Right kidney (tissue), 1 donor: ENCODE results near the gene CDH18.

ENCODE experiments used
- DNase-seq: peaks from one replicate; pipeline ENCODE4 v3.0.0-alpha.2; 2016

CDH18 gene

GRCh38 chr5:19733612-19734495 is 254.1 kb downstream of the CDH18 start:
- no peak for DNase-seq

DNA sequence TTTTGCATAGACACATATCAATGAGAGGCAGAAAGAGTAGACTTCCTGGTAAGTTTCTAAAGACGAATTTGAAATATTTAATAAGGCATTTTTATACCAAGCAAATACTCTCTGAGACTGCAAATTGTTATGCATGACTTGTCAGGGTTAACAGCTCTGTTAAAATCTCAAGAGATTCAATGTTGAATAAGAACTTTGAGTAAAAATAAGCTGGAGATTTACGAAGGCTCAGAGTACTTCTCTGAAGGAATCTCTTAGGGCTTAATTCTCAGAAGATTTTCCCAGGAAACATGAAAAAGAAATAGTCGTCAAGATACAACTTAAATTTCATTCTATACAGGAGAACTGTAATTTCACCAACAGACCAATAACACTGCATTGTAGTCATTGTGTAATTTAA is 259.4 kb downstream of the CDH18 start:
- no peak for DNase-seq

GRCh38 chr5:19719109-19719508 is 268.9 kb downstream of the CDH18 start:
- no peak for DNase-seq

DNA sequence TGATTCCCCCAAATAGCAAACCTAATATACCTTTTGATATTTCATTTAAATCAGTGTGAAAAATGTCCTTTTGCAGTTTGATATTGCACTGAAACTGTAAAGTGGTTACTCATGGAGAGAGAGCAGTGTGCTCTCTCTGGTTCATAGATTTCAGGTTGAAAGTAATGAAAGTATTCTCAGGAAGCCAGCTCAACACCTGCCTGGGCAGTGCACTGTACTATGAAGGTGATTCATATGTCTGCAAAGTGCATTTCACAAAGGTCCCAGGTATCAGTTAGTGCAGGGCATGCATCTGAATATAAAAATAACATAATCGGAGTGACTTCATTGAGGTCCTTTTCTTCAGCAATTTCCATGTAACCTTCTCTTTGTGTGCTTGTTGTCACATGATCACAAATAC is 274.3 kb downstream of the CDH18 start:
- DNase-seq = no peak

GRCh38 chr5:19709403-19709802 is 278.6 kb downstream of the CDH18 start:
- no peak for DNase-seq

DNA sequence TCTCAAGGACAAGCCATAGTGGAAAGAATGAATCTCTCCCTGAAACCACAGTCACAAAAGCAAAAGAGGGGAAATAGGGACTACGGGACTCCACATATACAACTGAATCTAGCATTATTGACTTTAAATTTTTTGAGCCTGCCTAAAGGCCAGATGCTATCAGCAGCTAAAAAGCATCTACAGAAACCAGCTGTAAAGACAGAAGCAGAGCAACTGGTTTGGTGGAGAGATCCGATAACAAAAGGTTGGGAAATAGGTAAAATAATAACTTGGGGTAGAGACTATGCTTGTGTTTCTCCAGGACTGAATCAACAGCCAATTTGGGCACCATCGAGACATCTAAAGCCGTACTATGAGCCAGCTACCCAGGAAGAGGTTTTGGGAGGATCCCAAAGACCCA is 281.2 kb downstream of the CDH18 start:
- DNase-seq = no peak

GRCh38 chr5:19701731-19702130 is 286.3 kb downstream of the CDH18 start:
- DNase-seq = no peak

DNA sequence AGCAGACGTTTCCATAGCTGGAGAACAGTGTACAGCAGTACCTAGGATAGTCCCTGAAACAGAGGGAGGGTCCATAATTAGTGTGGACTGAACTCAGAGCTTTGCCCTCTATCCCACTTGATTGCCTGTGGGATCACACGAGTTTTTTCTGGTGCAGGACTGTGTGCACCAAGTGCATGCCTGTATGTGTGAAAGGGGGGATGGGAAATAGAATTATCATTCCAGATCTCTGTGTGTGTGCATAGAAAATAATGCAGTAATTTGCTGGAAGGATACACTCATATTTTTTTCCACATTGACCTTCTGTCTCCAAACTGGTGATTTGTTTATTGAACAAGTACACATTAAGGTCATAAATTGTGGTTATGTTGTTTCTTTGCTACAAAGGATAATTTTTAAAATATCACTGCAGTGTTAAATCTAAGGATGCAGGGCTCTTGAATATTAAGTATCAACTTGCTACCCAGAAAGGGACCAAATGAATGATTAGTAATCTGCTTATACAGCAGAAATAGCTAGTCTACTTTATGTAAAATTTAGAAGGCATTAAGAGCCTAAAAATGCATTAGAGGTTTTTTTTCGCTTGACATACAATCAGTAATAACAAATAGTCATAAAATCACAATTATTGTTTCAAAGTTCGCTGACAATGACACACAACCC is 292.9 kb downstream of the CDH18 start:
- no peak for DNase-seq

GRCh38 chr5:19690978-19691377 is 297.0 kb downstream of the CDH18 start:
- no peak for DNase-seq

DNA sequence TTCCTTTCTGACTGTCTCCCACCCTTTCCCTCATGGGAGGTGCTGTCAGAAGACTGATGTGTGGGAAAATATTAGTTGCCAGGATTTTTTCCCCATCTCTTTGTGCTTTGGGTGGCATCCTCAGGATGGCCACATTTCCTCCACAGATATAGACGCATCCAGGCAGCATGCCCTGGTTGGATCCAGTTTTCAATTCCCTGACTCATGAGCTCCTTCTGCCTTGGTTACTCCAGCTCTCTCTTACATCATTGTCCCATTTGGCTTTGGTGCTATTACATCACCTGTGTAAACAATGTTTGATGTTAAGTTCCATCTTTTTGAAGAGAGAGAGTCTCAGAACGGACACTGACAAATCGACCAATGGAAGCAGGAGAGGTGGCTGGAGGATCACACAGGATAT is 302.5 kb downstream of the CDH18 start:
- no peak for DNase-seq

GRCh38 chr5:19676895-19677294 is 311.1 kb downstream of the CDH18 start:
- DNase-seq = no peak

DNA sequence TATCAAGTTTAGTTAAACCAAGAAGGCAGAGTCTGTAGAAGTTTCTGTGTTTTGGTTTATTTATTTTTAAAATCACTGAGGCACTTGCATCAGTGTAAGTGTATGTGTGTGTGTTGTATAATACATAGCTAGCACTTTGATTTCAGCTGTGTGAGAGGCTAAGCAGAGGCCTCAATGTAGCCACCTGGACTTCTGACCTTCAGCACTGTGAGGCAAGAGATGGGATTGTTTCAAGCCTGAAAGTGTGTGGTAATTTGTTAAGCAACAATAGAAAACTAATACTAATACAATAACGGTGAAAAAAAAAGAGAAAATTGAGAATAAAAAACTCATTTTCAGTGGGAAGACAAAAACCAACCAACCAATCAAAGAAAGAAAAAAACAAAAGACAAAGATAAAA is 327.3 kb downstream of the CDH18 start:
- DNase-seq = no peak

- DNase-seq = no peak
Measured at GRCh38 chr5:19655627-19656026, 332.4 kb downstream of the CDH18 start.

DNA sequence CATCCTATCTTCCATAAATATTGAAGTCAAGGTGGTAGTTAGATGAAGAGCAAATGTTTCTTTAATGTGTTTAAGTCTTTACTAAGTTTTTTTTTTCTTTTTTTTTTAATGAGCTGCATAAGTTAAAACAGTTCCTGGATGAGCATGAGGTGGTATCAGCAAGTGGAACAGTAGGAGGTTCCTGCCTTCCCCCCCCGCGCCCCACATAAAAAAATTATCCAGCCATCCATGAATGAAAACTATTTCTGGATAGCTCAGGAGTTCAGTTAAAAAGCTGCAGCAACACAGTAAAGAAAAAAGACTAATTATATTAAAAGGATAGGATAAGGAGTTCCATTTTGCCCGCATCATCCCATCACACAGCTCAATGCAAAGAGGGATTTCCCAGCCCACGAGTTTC is 349.5 kb downstream of the CDH18 start:
- DNase-seq = no peak

DNA sequence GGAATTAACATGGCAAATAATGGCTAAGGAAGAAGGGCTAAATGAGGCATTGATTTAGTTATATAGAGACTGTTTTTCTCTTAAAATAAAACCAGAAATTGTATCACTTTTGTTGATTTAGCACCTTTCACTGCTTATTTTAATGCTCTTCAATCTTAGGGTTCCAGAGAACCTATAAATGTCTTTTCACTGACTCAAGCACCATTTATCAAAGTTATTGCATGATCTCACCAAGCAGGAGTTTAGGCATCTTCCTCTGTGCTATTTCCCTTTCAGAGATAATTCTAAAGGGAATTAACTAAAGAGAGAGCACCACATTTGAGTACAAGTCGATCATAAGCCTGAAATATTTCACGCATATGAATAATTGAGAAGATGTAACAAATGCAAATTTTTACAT is 357.1 kb downstream of the CDH18 start:
- no peak for DNase-seq

- DNase-seq = no peak
Measured at GRCh38 chr5:19626211-19626610, 361.8 kb downstream of the CDH18 start.

DNA sequence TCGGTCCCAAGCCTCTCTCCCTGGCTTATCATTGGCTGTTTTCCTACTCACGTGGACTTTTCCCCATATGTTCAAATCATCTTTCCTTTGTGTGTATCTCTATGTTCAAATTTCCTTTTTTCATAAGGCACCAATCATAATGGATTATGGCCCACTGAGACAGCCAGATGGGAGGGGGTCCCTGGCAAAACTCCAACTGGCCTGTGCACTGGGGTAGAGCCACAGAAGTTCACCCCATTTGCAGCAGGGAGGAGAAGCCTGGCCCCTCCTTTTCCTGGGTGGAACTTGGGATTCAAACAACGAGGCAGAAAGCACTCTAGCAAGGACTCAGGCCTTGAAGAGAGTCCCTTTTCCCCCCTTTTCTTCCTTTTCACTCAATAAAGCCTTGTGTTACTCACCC is 362.4 kb downstream of the CDH18 start:
- no peak for DNase-seq

GRCh38 chr5:19619571-19619970 is 368.4 kb downstream of the CDH18 start:
- no peak for DNase-seq

DNA sequence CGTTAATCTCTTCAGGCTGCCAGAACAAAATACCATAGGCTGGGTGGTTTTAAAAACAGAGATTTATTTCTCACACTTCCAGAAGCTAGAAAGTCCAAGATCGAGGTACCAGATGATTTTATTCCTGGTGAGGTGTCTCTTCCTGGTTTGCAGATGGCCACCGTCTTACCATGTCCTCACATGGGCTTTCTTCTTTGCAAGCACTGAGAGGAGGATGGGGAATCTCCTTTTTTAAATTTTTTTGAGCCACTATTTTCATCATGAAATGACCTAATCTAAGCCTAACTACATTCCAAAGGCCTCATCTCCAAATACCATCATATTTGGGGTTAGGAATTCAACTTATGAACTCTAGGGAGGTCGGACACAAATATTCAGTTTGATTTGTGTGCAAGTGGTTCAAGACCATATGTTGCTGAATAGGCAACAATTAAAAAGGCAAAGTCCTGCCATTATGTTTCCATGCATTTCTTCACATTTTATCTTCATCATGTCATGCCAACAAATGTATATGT is 371.2 kb downstream of the CDH18 start:
- no peak for DNase-seq

DNA sequence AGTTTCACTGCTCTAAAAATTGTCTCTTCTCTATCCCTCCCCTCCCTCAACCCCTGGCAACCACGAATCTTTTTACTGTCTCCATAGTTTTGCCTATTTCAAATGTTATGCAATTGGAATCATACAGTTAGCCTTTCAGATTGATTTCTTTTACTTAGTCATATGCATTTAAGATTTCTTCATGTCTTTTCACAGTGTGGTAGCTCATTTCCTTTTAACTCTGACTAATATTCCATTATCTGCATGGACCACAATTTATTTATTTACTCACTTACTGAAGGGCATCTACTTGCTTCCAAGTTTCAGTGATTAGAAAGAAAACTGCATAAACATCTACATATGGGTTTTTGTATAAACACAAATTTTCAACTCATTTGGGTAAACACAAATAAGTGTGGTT is 372.3 kb downstream of the CDH18 start:
- no peak for DNase-seq

GRCh38 chr5:19615071-19615470 is 372.9 kb downstream of the CDH18 start:
- DNase-seq = no peak

- DNase-seq = no peak
Measured at GRCh38 chr5:19608444-19609002, 379.5 kb downstream of the CDH18 start.

- no peak for DNase-seq
Measured at GRCh38 chr5:19605846-19606407, 382.1 kb downstream of the CDH18 start.
